SU-DHL-6 (cell line): ENCODE data around the gene CEP128.

Source experiments
- EZH2phosphoT487 ChIP-seq: fragments of 200-600 bp; sonication (generic), shearing (Covaris generic); conservative IDR thresholded peaks from 2 replicates; pipeline ENCODE4 v1.6.1; 2018; ENCODE audit warnings: mild to moderate bottlenecking, antibody characterized with exemption, low read length, moderate library complexity, mixed read lengths
- TF ChIP-seq, protein P1 (sequence below): fragments of 200-600 bp; sonication (generic); IDR thresholded peaks from one replicate; pipeline ENCODE4 v1.5.1; 2017; ENCODE audit warnings: antibody characterized with exemption, mild to moderate bottlenecking, low read length, moderate library complexity; ENCODE audit not compliant: insufficient read depth, poor library complexity, severe bottlenecking

DNA sequence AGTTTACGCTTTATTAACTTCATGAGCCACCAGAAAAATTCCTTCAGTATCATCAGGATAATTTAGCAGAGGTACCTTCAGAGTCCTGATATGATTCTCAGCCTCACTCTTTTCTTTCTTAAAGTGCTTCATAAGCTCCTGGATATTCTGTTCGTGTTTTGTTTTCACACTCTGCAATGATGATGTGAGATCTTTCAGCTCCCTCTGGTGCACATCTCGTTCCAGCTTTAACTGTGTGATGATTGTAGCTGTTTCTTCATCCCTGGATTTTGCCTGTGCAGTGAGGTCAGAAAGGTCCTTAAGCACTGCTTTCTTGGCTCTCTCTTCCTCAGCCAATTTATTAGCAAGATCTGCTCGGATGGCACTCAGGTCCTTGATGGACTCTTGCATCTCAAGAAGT lies 156.7 kb downstream of the CEP128 start:
- TF ChIP-seq, protein P1, sequence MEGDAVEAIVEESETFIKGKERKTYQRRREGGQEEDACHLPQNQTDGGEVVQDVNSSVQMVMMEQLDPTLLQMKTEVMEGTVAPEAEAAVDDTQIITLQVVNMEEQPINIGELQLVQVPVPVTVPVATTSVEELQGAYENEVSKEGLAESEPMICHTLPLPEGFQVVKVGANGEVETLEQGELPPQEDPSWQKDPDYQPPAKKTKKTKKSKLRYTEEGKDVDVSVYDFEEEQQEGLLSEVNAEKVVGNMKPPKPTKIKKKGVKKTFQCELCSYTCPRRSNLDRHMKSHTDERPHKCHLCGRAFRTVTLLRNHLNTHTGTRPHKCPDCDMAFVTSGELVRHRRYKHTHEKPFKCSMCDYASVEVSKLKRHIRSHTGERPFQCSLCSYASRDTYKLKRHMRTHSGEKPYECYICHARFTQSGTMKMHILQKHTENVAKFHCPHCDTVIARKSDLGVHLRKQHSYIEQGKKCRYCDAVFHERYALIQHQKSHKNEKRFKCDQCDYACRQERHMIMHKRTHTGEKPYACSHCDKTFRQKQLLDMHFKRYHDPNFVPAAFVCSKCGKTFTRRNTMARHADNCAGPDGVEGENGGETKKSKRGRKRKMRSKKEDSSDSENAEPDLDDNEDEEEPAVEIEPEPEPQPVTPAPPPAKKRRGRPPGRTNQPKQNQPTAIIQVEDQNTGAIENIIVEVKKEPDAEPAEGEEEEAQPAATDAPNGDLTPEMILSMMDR = no peak
- TF ChIP-seq EZH2phosphoT487 = no peak
